GM19240 (cell line): Measurements from ENCODE around the gene TOMM70.

Source experiments
- DNase-seq: peaks from one replicate; pipeline ENCODE4 v3.0.0; 2011; ENCODE audit warnings: low spot score; ENCODE audit not compliant: insufficient read length

Gene TOMM70

GRCh38 chr3:100411091-100411982, 10.4 kb upstream of the TOMM70 start:
- no peak for DNase-seq

GRCh38 chr3:100407977-100408532, 7.2 kb upstream of the TOMM70 start:
- DNase-seq, result no peak

GRCh38 chr3:100407164-100407563, 6.3 kb upstream of the TOMM70 start:
- DNase-seq, result no peak

- no peak for DNase-seq
Measured at GRCh38 chr3:100404250-100404548, 3.3 kb upstream of the TOMM70 start.

GRCh38 chr3:100403362-100404249, 2.7 kb upstream of the TOMM70 start:
- DNase-seq, result no peak

- no peak for DNase-seq
Measured at GRCh38 chr3:100402891-100403290, 2.0 kb upstream of the TOMM70 start.

- no peak for DNase-seq
Measured at GRCh38 chr3:100402256-100402655, 1.4 kb upstream of the TOMM70 start.

GRCh38 chr3:100401674-100402041, 769 bp upstream of the TOMM70 start:
- no peak for DNase-seq

GRCh38 chr3:100400419-100400779, 490 bp downstream of the TOMM70 start:
- no peak for DNase-seq

GRCh38 chr3:100399341-100400071, 1.4 kb downstream of the TOMM70 start:
- DNase-seq, result no peak

GRCh38 chr3:100396967-100397366, 3.9 kb downstream of the TOMM70 start:
- DNase-seq, result no peak

GRCh38 chr3:100395679-100396431, 5.0 kb downstream of the TOMM70 start:
- DNase-seq, result no peak

- no peak for DNase-seq
Measured at GRCh38 chr3:100389025-100389424, 11.9 kb downstream of the TOMM70 start.

GRCh38 chr3:100386437-100387074, 14.3 kb downstream of the TOMM70 start:
- DNase-seq, result no peak

GRCh38 chr3:100384733-100385525, 16.0 kb downstream of the TOMM70 start:
- no peak for DNase-seq

GRCh38 chr3:100376301-100376700, 24.6 kb downstream of the TOMM70 start:
- no peak for DNase-seq

GRCh38 chr3:100374521-100374920, 26.4 kb downstream of the TOMM70 start:
- DNase-seq, result no peak

- DNase-seq, result no peak
Measured at GRCh38 chr3:100370756-100371155, 30.1 kb downstream of the TOMM70 start.

- DNase-seq, result no peak
Measured at GRCh38 chr3:100368441-100368840, 32.4 kb downstream of the TOMM70 start.

- no peak for DNase-seq
Measured at GRCh38 chr3:100366424-100366823, 34.5 kb downstream of the TOMM70 start.
